ENCODE data around the gene NDEL1.

NDEL1 gene

GRCh38 chr17:8413328-8413727, 22.4 kb upstream of the NDEL1 start:
- DNase-seq (ENCODE audit: low read depth in 1 of 2, low spot score in 1 of 2) = no peak

- DNase-seq (ENCODE audit: low read depth in 1 of 2, low spot score in 1 of 2) = no peak
Measured at GRCh38 chr17:8413938-8414337, 21.7 kb upstream of the NDEL1 start.

DNA sequence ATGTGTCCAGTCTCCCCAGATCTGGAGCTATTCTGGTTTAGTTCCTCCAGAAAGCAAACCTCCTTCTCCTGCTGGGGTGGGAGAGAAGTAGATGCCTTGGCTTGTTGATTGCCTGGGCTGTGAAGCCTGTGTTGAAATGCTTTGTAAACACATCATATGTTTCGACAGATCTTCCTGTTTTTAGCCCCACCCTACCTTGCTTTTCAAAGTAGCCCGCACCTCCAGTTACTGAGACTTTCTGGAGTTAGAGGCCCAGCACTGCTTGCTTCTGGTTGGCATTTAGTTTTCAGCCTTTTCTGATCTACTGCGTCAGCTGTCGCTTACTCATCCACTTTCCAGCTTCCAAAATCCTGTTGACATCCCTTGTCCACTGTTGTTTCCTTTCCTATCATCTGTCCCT, 17.9 kb upstream of the NDEL1 start:
- DNase-seq (ENCODE audit: low read depth in 1 of 2, low spot score in 1 of 2) = no peak

- no peak for DNase-seq (ENCODE audit: low read depth in 1 of 2, low spot score in 1 of 2)
Measured at GRCh38 chr17:8418471-8418870, 17.2 kb upstream of the NDEL1 start.

DNA sequence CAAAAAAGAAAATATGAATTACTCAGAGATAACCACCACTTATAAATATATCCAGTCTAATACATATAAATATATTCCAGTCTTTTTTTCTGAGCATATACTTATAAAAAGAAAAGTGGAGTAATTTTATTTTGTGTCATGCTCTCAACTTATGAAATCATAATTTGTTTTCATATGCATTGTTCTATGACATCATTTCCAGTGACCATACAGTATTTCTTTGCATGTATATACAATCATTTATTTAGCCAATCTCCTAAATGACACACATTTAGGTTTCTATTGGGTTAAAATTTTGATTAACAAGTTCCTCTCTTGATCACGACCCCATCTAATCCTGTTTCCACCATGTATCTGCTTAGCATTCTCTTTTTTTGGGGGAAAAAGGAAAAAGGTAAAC, 16.4 kb upstream of the NDEL1 start:
- DNase-seq (ENCODE audit: low read depth in 1 of 2, low spot score in 1 of 2) = no peak

- no peak for DNase-seq (ENCODE audit: low read depth in 1 of 2, low spot score in 1 of 2)
Measured at GRCh38 chr17:8420041-8420934, 15.4 kb upstream of the NDEL1 start.

GRCh38 chr17:8421571-8421970, 14.1 kb upstream of the NDEL1 start:
- no peak for DNase-seq (ENCODE audit: low read depth in 1 of 2, low spot score in 1 of 2)

GRCh38 chr17:8426094-8426720, 9.5 kb upstream of the NDEL1 start:
- DNase-seq (ENCODE audit: low read depth in 1 of 2, low spot score in 1 of 2) = no peak

DNA sequence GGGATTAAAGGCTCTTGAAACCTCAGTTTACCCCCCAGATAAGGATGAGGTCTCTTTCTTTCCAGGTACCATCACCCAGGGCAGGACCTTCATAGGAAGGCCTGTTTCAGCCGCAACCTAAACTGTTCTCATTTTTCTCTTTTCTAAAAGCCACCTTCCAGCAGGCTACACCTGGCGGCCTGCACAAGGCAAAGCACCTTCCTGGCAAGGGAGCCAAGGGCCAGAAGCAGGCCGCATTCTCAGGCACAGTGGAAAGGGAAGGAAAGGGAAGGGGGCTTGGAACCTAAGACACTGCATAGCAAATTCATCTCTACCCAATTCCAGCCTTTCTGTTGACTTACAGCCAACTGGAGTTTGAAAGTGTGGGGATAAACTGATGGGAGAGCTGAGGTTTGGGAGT, 8.9 kb upstream of the NDEL1 start:
- no peak for DNase-seq (ENCODE audit: low read depth in 1 of 2, low spot score in 1 of 2)

- no peak for DNase-seq (ENCODE audit: low read depth in 1 of 2, low spot score in 1 of 2)
Measured at GRCh38 chr17:8430966-8431365, 4.7 kb upstream of the NDEL1 start.

GRCh38 chr17:8436169-8436843, 622 bp downstream of the NDEL1 start:
- DNase-seq (ENCODE audit: low read depth in 1 of 2, low spot score in 1 of 2) = peak; percentile 22 to 49

DNA sequence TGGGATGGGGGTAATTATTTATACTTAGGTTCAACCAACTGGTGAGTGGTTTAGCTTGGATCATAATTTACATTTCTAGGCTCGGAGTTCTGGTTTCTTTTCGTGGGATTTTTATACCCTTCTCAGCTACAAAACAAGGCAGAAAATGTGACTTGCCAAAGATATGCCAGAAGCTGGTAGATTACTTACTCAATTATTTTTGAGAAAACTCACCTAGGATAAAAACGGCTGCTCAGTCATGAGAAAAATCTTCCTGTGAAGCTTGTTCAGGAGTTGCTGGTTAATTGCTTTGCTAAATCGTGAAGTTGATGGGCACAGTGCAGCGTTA, 1.1 kb downstream of the NDEL1 start:
- DNase-seq (ENCODE audit: low read depth in 1 of 2, low spot score in 1 of 2) = no peak

- no peak for DNase-seq (ENCODE audit: low read depth in 1 of 2, low spot score in 1 of 2)
Measured at GRCh38 chr17:8438441-8438840, 2.8 kb downstream of the NDEL1 start.

DNA sequence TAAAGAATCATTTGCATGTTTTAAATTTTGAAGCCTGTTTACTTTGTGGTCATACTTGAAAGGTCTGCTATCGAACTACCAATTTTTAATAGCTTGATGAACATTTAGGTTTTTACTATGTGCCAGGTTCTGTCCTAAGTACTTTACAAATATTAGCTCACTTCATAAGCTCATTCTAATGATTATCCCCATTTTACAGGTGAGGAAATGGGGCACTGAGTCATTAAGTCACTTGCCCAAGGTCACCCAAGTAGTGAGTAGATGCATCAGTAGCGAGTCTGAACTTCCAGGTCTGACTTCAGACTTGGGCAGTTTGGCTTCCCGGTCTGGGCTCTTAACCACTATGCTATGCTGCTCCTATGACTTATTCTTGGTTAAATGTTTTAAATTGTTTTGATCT, 4.0 kb downstream of the NDEL1 start:
- DNase-seq (ENCODE audit: low read depth in 1 of 2, low spot score in 1 of 2) = no peak

DNA sequence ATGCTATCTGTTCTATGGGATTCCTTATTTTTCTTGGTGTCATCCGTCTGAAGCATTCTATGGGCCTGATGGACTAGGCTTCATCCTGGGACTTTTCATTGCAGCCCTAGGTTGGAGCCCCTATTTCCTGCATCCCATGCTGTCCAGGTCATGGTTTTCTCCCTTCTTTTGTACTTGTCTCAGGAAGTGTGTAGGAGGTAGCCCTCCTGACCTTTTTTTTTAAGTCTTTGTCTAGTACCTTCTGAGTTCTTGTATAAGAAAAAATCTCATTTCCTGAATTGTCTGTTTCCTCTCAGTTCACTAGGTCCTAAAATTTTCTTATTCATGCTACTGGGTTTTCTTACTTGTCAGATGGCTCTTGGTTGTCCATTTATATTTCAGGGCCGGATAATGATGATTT, 6.0 kb downstream of the NDEL1 start:
- DNase-seq (ENCODE audit: low read depth in 1 of 2, low spot score in 1 of 2) = no peak

DNA sequence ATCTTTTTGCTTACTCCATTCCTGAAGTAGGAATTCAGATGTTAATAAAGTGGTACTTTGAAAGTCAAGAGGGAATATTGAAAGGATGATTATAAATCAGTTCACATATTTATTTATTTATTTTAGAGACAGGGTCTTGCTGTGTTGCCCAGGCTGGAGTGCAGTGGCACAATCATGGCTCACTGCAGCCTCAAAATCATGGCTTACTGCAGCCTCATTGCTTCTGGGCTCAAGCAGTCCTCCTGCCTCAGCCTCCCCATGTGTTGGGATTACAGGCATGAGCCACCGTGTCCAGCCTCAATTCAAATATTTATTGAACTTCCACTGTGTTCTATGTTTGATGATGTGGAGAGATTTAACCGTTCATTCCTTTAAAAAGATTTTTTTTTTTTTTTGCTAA, 6.6 kb downstream of the NDEL1 start:
- no peak for DNase-seq (ENCODE audit: low read depth in 1 of 2, low spot score in 1 of 2)

GRCh38 chr17:8443756-8444155, 8.1 kb downstream of the NDEL1 start:
- DNase-seq (ENCODE audit: low read depth in 1 of 2, low spot score in 1 of 2) = no peak

- DNase-seq (ENCODE audit: low read depth in 1 of 2, low spot score in 1 of 2) = no peak
Measured at GRCh38 chr17:8444494-8444893, 8.8 kb downstream of the NDEL1 start.

GRCh38 chr17:8445536-8445935, 9.9 kb downstream of the NDEL1 start:
- no peak for DNase-seq (ENCODE audit: low read depth in 1 of 2, low spot score in 1 of 2)

DNA sequence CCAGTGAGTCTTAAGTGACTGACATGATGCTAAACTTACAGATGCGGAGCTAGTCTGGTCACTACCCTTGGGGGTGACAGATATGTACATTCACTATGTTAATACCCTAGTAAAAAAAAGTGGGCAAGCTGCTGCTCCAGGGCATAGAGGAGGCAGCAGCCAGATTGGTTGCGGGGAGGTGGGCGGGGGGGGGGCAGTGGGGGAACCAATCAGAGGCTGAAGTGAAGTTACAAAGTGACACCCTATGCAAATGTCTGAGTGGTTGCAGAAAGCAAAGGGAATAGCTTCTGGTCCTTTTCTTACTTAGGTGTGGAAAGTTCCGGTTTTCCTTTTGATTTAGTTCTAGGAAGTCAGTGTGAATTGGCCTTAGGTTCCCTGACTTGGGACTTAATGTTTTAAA, 12.1 kb downstream of the NDEL1 start:
- no peak for DNase-seq (ENCODE audit: low read depth in 1 of 2, low spot score in 1 of 2)

- DNase-seq (ENCODE audit: low read depth in 1 of 2, low spot score in 1 of 2) = no peak
Measured at GRCh38 chr17:8448310-8448709, 12.6 kb downstream of the NDEL1 start.

DNA sequence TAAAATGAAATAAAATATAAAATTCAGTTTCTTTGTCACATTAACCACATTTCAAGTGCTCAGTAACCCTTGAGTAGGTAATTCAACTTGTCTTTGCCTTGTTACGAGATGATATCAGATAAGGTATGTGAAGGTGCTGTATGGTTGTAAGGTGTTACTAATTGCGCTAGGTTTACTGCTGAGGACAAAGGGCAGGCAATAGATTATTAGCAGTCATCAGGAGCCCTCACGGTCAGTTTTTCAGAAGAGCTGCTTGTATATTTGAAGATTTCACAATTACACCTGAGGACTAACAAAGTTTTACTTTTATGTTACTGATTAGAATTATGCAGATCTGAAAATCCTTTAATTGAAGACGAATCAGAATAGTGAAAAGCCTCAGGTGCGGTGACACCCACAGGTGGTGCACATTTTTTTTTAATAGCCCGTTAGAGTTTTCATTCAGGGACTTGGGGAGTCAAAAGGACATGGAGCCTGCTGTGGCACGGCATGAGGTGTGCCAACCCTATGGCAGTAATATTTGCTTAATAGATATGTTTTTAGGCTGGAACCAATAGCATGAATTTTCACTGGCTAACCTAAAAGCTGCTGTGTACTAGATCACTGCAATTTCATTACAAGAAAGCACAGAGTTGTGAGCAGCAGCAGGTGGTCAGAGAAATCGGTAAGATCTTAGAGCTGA, 16.4 kb downstream of the NDEL1 start:
- DNase-seq (ENCODE audit: low read depth in 1 of 2, low spot score in 1 of 2) = no peak

Measured in stimulated activated CD4-positive, alpha-beta T cell treated with anti-CD3 and anti-CD28 coated beads, Interleukin-15, amount 100 ng/mL, for 1 hour (primary cell).